D341Med (cell line): ENCODE measurements around the gene CDH13.

Experiments used
- DNase-seq: peaks from one replicate; pipeline ENCODE4 v3.0.0; 2012; ENCODE audit warnings: low spot score

The CDH13 gene

DNA sequence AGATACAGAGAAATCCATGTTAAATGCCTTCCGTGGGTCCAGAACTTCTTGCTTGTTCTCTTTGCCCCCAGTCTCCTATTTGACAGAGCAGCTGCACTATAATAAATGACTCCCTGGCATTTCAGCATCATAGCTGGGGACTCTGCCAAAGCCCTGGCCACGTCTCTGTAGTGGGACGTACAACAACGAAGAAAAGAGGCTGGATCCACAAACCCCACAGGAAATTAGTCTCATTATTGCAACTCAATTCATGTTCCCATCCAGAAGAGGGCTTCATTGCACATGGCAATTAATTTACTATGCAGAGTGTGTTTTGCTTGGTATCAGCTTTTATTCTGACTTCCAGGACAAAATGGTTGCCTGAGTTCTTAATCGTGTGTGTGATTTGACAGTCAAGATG is 121.3 kb downstream of the CDH13 start:
- no peak for DNase-seq

GRCh38 chr16:82750068-82750467 is 123.3 kb downstream of the CDH13 start:
- DNase-seq: no peak

DNA sequence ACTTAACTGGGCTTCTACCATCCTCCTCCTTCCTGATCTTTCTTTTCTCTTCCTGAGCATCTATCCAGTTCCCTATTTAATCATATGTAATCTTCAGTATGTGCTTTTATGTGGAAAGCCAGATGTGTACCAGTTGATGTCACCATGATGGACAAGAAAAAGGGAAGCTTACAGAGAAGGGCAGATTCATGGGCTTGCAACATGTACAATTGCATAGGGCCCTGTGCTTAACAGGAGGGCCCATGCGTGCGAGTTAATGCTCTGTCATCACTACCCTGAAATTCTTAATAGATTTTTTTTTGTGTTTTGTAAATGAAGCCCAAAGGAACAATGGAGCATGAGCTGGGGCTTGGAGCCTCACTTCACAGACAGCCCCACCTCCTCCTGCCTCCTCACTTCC is 124.3 kb downstream of the CDH13 start:
- DNase-seq: no peak

GRCh38 chr16:82752172-82752571 is 125.4 kb downstream of the CDH13 start:
- no peak for DNase-seq

DNA sequence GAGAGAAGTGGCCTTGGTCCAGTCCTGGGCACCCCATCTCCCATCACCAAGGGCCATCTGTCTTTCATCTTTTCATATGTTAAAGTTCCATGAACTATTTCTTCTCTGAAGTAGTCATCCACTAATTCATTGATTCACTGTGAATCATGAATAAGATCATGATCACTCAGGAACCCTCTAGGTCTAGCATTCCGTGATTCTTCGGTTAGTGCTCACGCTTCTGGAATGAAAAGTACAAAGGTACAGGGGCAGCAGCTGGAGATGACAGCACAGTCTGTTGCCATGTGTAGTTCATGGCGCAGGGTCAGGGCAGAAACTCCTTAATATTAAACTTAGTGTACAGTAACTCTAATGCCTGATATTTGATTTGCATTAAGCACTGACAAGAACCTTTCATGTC is 127.1 kb downstream of the CDH13 start:
- no peak for DNase-seq

DNA sequence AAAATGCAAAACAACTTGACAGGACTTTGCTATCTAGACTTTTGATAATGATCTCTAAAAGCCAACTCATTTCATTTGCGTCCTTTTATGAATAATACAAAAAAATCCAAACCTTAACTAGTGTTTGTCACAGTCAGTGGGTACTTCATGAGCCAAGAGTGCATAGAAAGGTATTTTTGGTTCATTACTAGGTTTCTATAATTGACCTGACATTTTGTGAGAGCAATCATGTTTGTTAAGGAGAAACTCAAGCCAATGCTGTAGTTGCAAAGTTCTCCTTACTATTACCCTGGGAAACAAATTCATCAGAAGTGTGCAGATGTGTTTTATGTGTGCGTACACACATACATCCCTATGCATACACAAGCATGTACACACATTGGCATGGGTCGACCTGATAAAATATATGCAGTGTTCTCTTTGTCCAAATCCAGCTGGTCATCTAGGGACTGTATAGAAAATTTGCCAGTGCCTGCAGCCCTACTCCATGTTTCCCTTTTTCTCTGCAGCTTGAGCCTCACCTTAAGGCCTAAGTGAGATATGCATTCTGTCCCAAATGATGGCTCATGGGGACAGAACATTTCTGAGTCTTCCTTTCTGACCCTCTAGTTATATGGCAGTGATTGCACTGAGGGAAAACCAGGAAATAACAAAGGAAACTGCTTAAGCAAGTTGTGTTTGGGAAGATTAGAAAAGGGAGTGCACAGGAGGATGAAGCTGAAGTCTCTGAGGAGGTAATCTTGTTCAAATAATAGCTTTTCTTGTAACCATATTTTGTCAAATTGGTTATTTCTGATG is 128.1 kb downstream of the CDH13 start:
- no peak for DNase-seq

- DNase-seq: no peak
Observed at GRCh38 chr16:82755570-82756282, 129.0 kb downstream of the CDH13 start.

DNA sequence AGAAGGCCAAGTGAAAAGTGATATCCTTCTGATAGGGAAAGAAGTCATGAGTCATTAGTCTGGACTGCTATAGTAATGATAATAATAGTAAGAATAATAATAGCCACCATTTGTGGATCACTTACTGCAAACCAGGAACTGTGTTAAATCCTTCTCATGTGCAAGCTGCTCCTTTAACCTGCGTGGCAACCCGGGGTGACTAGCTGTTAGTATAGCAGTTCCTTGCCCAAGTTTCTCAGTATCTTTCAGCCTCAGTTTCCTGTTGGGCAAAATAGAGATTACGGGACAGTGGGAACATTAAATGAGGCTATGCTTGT is 129.5 kb downstream of the CDH13 start:
- no peak for DNase-seq

GRCh38 chr16:82758406-82758805 is 131.6 kb downstream of the CDH13 start:
- DNase-seq: no peak

DNA sequence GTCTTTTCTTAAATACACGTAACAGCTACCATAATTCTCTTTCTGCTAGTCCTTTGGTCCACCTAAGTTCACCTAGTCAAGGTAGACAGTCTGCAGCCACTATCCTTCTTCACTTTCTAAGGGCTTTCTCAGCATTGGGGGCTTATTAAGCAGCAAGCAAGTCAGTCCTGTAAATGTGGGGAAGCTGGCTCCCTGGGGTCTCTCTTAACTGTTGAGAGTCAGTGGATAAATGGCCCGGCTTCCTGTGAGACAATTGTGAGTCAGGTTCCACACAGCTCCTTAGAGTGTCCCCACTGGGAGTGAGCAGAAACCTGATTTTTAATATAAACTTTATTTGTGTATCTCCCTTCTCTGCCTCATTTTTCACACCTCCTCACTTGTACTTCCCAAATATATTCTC is 132.1 kb downstream of the CDH13 start:
- DNase-seq: no peak

DNA sequence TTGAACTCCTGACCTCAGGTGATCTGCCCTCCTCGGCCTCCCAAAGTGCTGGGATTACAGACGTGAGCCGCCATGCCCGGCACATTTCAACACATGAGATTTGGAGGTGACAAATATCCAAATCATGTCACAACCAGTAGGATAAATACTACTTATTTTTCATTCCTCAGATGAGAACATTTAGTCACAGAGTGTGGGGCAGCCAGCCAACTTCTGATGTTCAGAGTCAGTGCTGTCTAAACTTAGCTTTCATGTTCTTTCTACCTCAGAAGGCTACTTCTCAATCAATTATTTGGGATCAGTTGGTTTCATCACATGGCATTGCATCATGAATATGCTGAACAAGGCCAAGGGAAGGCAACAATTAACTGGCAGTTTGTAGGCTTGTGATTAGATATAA is 134.5 kb downstream of the CDH13 start:
- no peak for DNase-seq

DNA sequence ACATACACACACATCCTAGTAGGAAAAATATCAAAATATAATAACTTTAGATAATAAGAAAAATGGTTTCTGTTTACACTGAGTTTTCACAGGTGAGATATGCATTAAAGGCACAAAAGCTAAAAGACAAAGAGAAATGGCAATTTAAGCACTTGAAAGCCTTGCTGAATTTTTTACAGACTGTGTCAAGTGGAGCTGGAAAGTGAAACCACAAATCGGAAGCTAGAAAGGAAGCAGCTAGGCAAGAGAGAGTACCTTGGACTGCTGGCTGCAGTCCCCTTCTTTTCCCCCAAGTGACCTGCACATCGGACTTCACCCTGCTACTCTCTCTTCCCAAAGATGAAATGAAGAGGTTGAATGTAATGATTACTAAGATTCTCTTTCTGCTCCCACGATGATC is 135.1 kb downstream of the CDH13 start:
- no peak for DNase-seq

- no peak for DNase-seq
Observed at GRCh38 chr16:82763371-82763770, 136.6 kb downstream of the CDH13 start.

GRCh38 chr16:82767198-82767597 is 140.4 kb downstream of the CDH13 start:
- DNase-seq: no peak

- no peak for DNase-seq
Observed at GRCh38 chr16:82767808-82768207, 141.0 kb downstream of the CDH13 start.

GRCh38 chr16:82769845-82770244 is 143.1 kb downstream of the CDH13 start:
- no peak for DNase-seq

DNA sequence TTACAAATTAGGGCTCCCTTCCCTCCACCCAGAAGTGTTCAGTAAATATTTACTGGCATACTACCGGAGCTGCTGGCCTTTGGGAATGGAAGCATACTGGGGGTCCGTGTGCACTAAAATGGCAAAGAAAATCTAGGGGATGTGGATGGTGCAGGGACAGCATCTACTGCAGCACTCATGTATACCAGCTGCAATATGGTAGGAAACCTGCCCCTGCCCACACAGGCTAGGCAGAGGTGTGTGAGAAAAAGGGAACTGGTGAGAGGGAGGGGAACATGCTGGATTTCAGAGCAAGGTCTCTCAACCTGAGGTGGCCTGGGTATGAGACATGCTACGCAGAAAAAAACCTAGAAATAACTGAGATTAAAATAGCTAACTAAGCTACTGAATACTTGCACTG is 145.4 kb downstream of the CDH13 start:
- DNase-seq: no peak

GRCh38 chr16:82773018-82773417 is 146.2 kb downstream of the CDH13 start:
- DNase-seq: no peak

DNA sequence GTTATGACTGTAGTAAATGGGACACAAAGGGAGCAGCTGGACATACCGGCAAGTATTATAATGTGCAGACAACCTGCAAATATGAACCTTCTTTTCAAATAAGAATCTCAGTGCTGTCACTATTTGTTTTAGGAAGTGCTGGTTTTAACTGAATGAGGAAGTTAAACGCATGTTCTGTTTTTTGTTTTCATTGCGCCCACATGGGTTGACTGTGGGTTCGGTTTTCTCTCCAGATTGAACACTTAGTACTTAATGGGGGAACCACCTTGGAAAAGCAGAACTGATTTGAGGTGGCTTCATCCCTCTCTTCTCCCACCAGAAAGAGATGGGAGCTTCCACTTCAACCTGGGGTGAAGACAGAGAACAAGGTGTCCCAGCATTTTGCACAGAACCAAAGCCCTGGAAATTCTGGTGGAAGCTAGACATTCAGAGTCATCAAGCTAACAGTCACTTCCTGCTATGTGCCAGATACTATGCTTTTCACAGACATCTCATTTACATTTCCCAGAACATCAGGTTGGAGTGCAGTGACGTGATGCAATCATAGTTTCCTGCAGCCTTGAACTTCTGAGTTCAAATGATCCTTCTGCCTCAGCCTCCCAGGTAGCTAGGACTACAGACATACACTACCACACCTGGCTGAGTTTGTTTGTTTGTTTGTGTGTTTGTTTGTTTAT is 149.8 kb downstream of the CDH13 start:
- no peak for DNase-seq

- DNase-seq: no peak
Observed at GRCh38 chr16:82782715-82783251, 156.0 kb downstream of the CDH13 start.

DNA sequence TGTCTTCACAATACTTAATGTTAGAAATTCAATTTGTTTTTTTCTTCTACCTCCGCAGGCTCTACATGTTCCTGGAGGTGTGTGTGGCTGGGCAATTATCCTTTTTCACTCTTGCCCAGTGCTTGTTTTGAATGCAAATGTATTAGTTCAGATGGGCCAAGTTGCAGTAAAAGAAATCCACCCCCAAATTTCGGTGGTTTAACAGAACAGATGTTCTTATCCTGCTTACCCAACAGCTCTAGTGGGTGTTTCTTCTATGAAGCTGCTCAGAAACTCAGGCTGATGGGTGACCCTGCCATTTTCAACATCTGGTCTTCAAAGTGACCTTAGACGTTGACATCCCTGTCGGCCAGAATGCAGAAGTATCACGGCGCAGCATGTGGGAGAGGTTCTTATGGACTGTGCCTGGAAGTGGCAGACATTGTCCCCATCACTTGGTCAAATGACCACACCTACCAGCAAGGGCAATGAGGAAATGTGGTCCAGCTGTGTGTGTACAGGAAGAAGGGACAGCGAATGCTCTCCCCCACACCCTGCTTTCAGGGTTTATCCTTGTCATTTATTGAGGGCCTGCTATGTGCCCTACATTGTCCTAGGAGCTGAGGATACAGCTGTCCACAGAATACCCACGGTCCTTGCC is 157.3 kb downstream of the CDH13 start:
- DNase-seq: no peak

DNA sequence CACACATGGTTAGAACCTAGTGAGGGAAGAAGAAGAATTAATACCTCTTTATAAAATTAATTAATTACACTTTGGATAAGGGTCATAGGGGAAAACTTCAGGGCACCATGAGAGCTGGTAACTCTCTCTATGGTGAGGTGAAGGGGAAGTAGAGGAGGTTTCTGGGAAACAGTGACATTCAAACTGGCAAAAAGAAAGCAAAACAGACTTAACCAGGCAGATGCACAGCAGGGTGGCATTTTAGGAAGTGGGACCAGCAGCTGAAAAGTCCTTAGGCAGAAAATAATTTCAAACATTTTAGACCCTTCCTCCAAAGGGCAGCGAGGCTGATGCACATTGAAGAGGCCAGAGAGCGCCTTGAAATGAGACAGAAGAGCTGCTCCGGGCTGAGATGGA is 157.8 kb downstream of the CDH13 start:
- no peak for DNase-seq

DNA sequence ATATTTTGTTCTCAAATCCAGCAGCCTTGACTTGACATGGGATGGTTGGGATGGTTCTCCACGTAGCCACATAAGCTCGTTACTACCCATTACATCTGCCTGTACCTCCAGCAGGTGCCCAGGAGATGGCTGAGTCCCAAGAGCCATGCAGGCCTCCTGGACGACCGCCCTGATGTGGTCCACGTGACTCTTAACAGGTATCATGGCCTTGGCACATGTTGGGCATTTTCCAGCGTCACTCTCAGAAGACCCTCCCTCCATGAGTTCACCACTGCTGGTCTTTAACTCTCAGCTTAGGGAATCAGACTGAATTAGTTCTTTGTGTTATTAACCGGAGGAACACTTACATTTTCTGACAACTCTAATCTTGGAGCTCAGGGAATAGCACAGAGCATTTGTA is 161.5 kb downstream of the CDH13 start:
- DNase-seq: no peak
